ENCODE results near the gene DPH2. TPM values are rescaled to one million over a fixed set of nuclear protein-coding genes. Genes with fewer than 3 reads are reported as not detected.
A peak's percentile ranks its signal among the peaks of the same experiment; 100 is the strongest.

Gene DPH2
- total and polyA plus RNA-seq, 10 of the 15 experiments (the other 5 are each of a cell fraction or from before 2014, with no cell fraction given), result 13.1 to 82.9 (median 52.0) TPM

DNA sequence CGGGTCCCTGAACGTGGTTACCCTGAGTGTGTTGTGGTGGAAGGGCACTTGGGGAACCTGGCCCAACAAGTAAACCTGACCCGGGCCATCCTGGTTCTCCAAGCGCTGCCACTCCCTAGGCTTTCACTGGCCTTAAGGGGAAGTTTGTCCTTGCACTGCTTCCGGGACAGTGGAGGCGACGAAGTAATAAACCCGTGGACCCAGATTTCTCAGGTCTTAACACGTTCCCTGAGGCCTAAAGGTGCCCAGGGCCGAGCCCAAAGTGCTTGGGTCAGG lies 21.3 kb downstream of the DPH2 start:
- ChIA-PET SMC1A (ENCODE audit: uncharacterized antibody, unreplicated experiment) (interaction anchor here (0.9 kb wide), 1 partner anchor 15 kb away, joined by 3 read pairs; no protein-coding TSS in a partner anchor), CTCF (interaction anchor here (1.1 to 2.5 kb wide), 3 partner anchors 15 to 227 kb away, joined by 3 to 23 read pairs (median 4); no protein-coding TSS in a partner anchor), POLR2A (interaction anchor here (0.9 to 1.7 kb wide), 2 partner anchors 16 kb away, joined by 5 to 6 read pairs; partner anchors contain the start of gene ATP6V0B), RAD21 (ENCODE audit: unreplicated experiment) (interaction anchor here (0.6 to 1.6 kb wide), 2 partner anchors 16 to 47 kb away, joined by 3 to 4 read pairs; no protein-coding TSS in a partner anchor)
- in situ Hi-C loops (cut with MboI) (no loop called here), intact Hi-C loops (cut with micrococcal nuclease; ENCODE audit: unreplicated experiment) (loop anchor here (5.0 kb wide), 1 partner anchor 41 kb away; the partner anchor contains the start of gene SLC6A9)
- Histone ChIP-seq H3K27me3 (replicated peaks in 1 of 2; ENCODE audit: control insufficient read depth in 2 of 2, insufficient read depth in 2 of 2, low read length in 1 of 2) (no peaks in the 10 kb centered on the region), H3K27ac (ENCODE audit: control insufficient read depth, insufficient read depth) (peak overlapping the region; percentile 42; the same call in 1 of the 2 replicates), H3K9me3 (replicated peaks; ENCODE audit: control insufficient read depth, insufficient read depth, low read length) (no peaks in the 10 kb centered on the region), H3K9ac (ENCODE audit: control insufficient read depth, insufficient read depth, low read length) (peak overlapping the region; percentile 39; the same call in 1 of the 2 replicates), H2AFZ (ENCODE audit: control insufficient read depth, low read depth, low read length) (peak overlapping the region; percentile 91), H3K36me3 (ENCODE audit: control insufficient read depth in 2 of 2, insufficient read depth in 2 of 2, low read length in 1 of 2) (no peaks in the 10 kb centered on the region; a peak in 1 of 4 replicates), H3K79me2 (ENCODE audit: control insufficient read depth, insufficient read depth, low read length) (no peaks in the 10 kb centered on the region), H3K4me3 (peak overlapping the region; percentile 72), H3K4me1 (ENCODE audit: control insufficient read depth, insufficient read depth, low read length) (peaks cover 17% of the 10 kb centered on the region), H3K4me2 (ENCODE audit: control insufficient read depth, insufficient read depth) (peak overlapping the region; percentile 23), H4K20me1 (ENCODE audit: control insufficient read depth, insufficient read depth) (no peaks in the 10 kb centered on the region)
- no TSS peak for BruUV-seq (replicated peaks)
- FAIRE-seq, result no peak
- 2% methylated on average over 10 of the region's 10 CpGs for WGBS (ENCODE audit: insufficient coverage, insufficient replicate concordance, low lambda C conversion rate, missing lambda C conversion rate)
- DNase-seq (ENCODE audit: low read depth, low spot score), result no peak
- no peak for ATAC-seq
- TF ChIP-seq EP300 (IDR thresholded peaks at IDR 0.05; ENCODE audit: borderline replicate concordance in 1 of 2, control insufficient read depth in 1 of 2, low read depth in 2 of 2, low read length in 2 of 2) (no peak), ZNF217 (IDR thresholded peaks at IDR 0.05) (no peak), BCL11A (IDR thresholded peaks at IDR 0.05; ENCODE audit: low read depth, low read length) (no peak), ZSCAN29 (IDR thresholded peaks at IDR 0.05) (no peak), POLR2AphosphoS2 (IDR thresholded peaks at IDR 0.05; ENCODE audit: low read depth, low read length) (no peak), IKZF1 (conservative IDR thresholded peaks at IDR 0.05) (0 out of 2 replicates have a peak, but pooled peaks have one; percentile 22), POLR2AphosphoS5 (IDR thresholded peaks at IDR 0.05; ENCODE audit: low read length) (0 out of 2 replicates have a peak, but pooled peaks have one; percentile 30), EZH2 (IDR thresholded peaks at IDR 0.05; ENCODE audit: borderline replicate concordance, control insufficient read depth, low read depth, low read length) (no peak), RAD21 (IDR thresholded peaks at IDR 0.05; ENCODE audit: insufficient read depth, low read depth, low read length) (no peak), IKZF2 (IDR thresholded peaks at IDR 0.05) (0 out of 4 replicates have a peak, but pooled peaks of 1 of the 2 experiments have one; percentile 8), NFIC (IDR thresholded peaks at IDR 0.05; ENCODE audit: low read depth, low read length) (no peak), SMC3 (IDR thresholded peaks at IDR 0.05; ENCODE audit: borderline replicate concordance, low read length) (no peak)
- TF ChIP-seq, protein P1, sequence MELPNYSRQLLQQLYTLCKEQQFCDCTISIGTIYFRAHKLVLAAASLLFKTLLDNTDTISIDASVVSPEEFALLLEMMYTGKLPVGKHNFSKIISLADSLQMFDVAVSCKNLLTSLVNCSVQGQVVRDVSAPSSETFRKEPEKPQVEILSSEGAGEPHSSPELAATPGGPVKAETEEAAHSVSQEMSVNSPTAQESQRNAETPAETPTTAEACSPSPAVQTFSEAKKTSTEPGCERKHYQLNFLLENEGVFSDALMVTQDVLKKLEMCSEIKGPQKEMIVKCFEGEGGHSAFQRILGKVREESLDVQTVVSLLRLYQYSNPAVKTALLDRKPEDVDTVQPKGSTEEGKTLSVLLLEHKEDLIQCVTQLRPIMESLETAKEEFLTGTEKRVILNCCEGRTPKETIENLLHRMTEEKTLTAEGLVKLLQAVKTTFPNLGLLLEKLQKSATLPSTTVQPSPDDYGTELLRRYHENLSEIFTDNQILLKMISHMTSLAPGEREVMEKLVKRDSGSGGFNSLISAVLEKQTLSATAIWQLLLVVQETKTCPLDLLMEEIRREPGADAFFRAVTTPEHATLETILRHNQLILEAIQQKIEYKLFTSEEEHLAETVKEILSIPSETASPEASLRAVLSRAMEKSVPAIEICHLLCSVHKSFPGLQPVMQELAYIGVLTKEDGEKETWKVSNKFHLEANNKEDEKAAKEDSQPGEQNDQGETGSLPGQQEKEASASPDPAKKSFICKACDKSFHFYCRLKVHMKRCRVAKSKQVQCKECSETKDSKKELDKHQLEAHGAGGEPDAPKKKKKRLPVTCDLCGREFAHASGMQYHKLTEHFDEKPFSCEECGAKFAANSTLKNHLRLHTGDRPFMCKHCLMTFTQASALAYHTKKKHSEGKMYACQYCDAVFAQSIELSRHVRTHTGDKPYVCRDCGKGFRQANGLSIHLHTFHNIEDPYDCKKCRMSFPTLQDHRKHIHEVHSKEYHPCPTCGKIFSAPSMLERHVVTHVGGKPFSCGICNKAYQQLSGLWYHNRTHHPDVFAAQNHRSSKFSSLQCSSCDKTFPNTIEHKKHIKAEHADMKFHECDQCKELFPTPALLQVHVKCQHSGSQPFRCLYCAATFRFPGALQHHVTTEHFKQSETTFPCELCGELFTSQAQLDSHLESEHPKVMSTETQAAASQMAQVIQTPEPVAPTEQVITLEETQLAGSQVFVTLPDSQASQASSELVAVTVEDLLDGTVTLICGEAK (IDR thresholded peaks at IDR 0.05; ENCODE audit: borderline replicate concordance), result no peak
- TF ChIP-seq, protein P2, sequence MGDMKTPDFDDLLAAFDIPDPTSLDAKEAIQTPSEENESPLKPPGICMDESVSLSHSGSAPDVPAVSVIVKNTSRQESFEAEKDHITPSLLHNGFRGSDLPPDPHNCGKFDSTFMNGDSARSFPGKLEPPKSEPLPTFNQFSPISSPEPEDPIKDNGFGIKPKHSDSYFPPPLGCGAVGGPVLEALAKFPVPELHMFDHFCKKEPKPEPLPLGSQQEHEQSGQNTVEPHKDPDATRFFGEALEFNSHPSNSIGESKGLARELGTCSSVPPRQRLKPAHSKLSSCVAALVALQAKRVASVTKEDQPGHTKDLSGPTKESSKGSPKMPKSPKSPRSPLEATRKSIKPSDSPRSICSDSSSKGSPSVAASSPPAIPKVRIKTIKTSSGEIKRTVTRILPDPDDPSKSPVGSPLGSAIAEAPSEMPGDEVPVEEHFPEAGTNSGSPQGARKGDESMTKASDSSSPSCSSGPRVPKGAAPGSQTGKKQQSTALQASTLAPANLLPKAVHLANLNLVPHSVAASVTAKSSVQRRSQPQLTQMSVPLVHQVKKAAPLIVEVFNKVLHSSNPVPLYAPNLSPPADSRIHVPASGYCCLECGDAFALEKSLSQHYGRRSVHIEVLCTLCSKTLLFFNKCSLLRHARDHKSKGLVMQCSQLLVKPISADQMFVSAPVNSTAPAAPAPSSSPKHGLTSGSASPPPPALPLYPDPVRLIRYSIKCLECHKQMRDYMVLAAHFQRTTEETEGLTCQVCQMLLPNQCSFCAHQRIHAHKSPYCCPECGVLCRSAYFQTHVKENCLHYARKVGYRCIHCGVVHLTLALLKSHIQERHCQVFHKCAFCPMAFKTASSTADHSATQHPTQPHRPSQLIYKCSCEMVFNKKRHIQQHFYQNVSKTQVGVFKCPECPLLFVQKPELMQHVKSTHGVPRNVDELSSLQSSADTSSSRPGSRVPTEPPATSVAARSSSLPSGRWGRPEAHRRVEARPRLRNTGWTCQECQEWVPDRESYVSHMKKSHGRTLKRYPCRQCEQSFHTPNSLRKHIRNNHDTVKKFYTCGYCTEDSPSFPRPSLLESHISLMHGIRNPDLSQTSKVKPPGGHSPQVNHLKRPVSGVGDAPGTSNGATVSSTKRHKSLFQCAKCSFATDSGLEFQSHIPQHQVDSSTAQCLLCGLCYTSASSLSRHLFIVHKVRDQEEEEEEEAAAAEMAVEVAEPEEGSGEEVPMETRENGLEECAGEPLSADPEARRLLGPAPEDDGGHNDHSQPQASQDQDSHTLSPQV (IDR thresholded peaks at IDR 0.05), result no peak
- TF ChIP-seq, protein P3, sequence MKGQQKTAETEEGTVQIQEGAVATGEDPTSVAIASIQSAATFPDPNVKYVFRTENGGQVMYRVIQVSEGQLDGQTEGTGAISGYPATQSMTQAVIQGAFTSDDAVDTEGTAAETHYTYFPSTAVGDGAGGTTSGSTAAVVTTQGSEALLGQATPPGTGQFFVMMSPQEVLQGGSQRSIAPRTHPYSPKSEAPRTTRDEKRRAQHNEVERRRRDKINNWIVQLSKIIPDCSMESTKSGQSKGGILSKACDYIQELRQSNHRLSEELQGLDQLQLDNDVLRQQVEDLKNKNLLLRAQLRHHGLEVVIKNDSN (IDR thresholded peaks at IDR 0.05; ENCODE audit: borderline replicate concordance, extremely low read length, insufficient read depth, low read depth, low read length), result no peak

Measured in GM12878 (cell line).